Astrocyte (in vitro differentiated cells and primary cell): ENCODE results near the gene ME1. TPM values are rescaled to one million over a fixed set of nuclear protein-coding genes. Genes with fewer than 3 reads are reported as not detected.
A peak's percentile ranks its signal among the peaks of the same experiment; 100 is the strongest.
"Not testable (repeated sequence)": the region's sequence is repeated elsewhere in the genome, so short reads cannot be mapped to it uniquely, and the experiment has no call there.

ENCODE experiments used
- DNase-seq: peaks from one replicate; pipeline ENCODE4 v3.0.0-alpha.2; 2010; ENCODE audit warnings: low read depth
- FAIRE-seq: peaks from 2 replicates; lab custom pipeline; 2011; peaks lifted over from hg19 to GRCh38; lab: Jason Lieb, UNC
- H2AFZ ChIP-seq: 2 replicates; pipeline ENCODE4 v1.6.0; 2012; ENCODE audit warnings: low read depth, low read length, inconsistent platforms
- H3K27ac ChIP-seq: 2 replicates; pipeline ENCODE4 v1.5.1; 2011; ENCODE audit warnings: low read depth, low read length, inconsistent platforms
- H3K27me3 ChIP-seq: 2 replicates; pipeline ENCODE4 v1.6.0; 2011; ENCODE audit warnings: low read length, inconsistent platforms; ENCODE audit not compliant: insufficient read depth
- H3K36me3 ChIP-seq: 2 replicates; pipeline ENCODE4 v1.5.1; 2011; ENCODE audit warnings: low read length, inconsistent platforms; ENCODE audit not compliant: insufficient read depth
- H3K4me1 ChIP-seq: 2 replicates; pipeline ENCODE4 v1.5.1; 2011; ENCODE audit warnings: low read length, inconsistent platforms; ENCODE audit not compliant: insufficient read depth
- H3K4me2 ChIP-seq: 2 replicates; pipeline ENCODE4 v1.6.0; 2012; ENCODE audit warnings: low read length, inconsistent platforms
- H3K4me3 ChIP-seq: 2 replicates; pipeline ENCODE4 v1.5.1; 2011; ENCODE audit warnings: low read depth, mild to moderate bottlenecking, low read length, inconsistent platforms; ENCODE audit not compliant: insufficient read depth
- H3K79me2 ChIP-seq: 2 replicates; pipeline ENCODE4 v1.6.0; 2012; ENCODE audit warnings: mild to moderate bottlenecking, low read length, inconsistent platforms; ENCODE audit not compliant: insufficient read depth
- H3K9ac ChIP-seq: 2 replicates; pipeline ENCODE4 v1.6.0; 2012; ENCODE audit warnings: mild to moderate bottlenecking, low read length, inconsistent platforms
- H3K9me3 ChIP-seq: 2 replicates; pipeline ENCODE4 v1.5.1; 2012; ENCODE audit warnings: low read depth, mild to moderate bottlenecking, low read length, inconsistent platforms; ENCODE audit not compliant: insufficient read depth
- H4K20me1 ChIP-seq: 2 replicates; pipeline ENCODE4 v1.6.0; 2012; ENCODE audit warnings: low read length, inconsistent platforms; ENCODE audit not compliant: insufficient read depth
- H3K27ac Mint-ChIP-seq: one replicate; pipeline ENCODE4 v1.8.0; 2021; ENCODE audit warnings: mild to moderate bottlenecking, mixed read lengths; ENCODE audit not compliant: unreplicated experiment
- H3K27me3 Mint-ChIP-seq: one replicate; pipeline ENCODE4 v1.8.0; 2021; ENCODE audit warnings: low read depth, mixed read lengths; ENCODE audit not compliant: unreplicated experiment
- H3K36me3 Mint-ChIP-seq: one replicate; pipeline ENCODE4 v1.8.0; 2021; ENCODE audit warnings: low read depth, mixed read lengths; ENCODE audit not compliant: unreplicated experiment
- H3K4me1 Mint-ChIP-seq: one replicate; pipeline ENCODE4 v1.8.0; 2021; ENCODE audit warnings: low read depth, mixed read lengths; ENCODE audit not compliant: unreplicated experiment
- H3K4me3 Mint-ChIP-seq: one replicate; pipeline ENCODE4 v1.8.0; 2021; ENCODE audit warnings: mild to moderate bottlenecking, moderate library complexity, mixed read lengths; ENCODE audit not compliant: unreplicated experiment
- H3K9me3 Mint-ChIP-seq: one replicate; pipeline ENCODE4 v1.8.0; 2021; ENCODE audit warnings: mild to moderate bottlenecking, mixed read lengths; ENCODE audit not compliant: unreplicated experiment
- EZH2 ChIP-seq: IDR thresholded peaks from 2 replicates; pipeline ENCODE4 v1.6.1; 2012; ENCODE audit warnings: mild to moderate bottlenecking, low read length, inconsistent platforms; ENCODE audit not compliant: insufficient read depth
- total RNA-seq: library from RNA; stranded (reverse); gene quantifications from 2 replicates; pipeline ENCODE4 v1.2.1, GENCODE V29; 2021
- TF ChIP-seq, protein P1 (sequence below): IDR thresholded peaks from 2 replicates; pipeline ENCODE4 v1.5.1; 2011; ENCODE audit warnings: low read depth, mild to moderate bottlenecking, inconsistent platforms, low read length, moderate library complexity; ENCODE audit not compliant: insufficient read depth

Gene ME1
- total RNA-seq, 1 donor from 2014 or later, result 38.5 TPM

GRCh38 chr6:83192871-83193746 is 237.7 kb downstream of the ME1 start, which contains the start of the genes PGM3 and RWDD2A:
Gene PGM3, minus strand, starts transcription at chr6:83193265. Its CDS starts 2,253 bp downstream, at chr6:83191012.
Gene RWDD2A, plus strand, starts transcription at chr6:83193357. Its CDS starts 1,095 bp downstream, at chr6:83194452.
- Histone ChIP-seq H3K4me1 (peaks cover 13% of the 10 kb centered on the region), H3K27ac (peak within 1 kb of the TSS; percentile 90), H4K20me1 (peaks cover 47% of the 10 kb centered on the region), H2AFZ (peak within 1 kb of the TSS; percentile 88), H3K36me3 (peaks cover 28% of the 10 kb centered on the region), H3K4me2 (peak within 1 kb of the TSS; percentile 87), H3K4me3 (peak within 1 kb of the TSS; percentile 74), H3K27me3 (no peaks in the 10 kb centered on the region), H3K79me2 (peaks cover 54% of the 10 kb centered on the region), H3K9me3 (no peaks in the 10 kb centered on the region), H3K9ac (peak within 1 kb of the TSS; percentile 91)
- FAIRE-seq (no peak), DNase-seq (peak; percentile 79)
- H3K4me1 Mint-ChIP-seq, result peaks cover 36% of the 10 kb centered on the region
- H3K4me3 Mint-ChIP-seq, result peak within 1 kb of the TSS; percentile 99
- no peaks in the 10 kb centered on the region for H3K9me3 Mint-ChIP-seq
- TF ChIP-seq EZH2, result no peak
- TF ChIP-seq, protein P1, sequence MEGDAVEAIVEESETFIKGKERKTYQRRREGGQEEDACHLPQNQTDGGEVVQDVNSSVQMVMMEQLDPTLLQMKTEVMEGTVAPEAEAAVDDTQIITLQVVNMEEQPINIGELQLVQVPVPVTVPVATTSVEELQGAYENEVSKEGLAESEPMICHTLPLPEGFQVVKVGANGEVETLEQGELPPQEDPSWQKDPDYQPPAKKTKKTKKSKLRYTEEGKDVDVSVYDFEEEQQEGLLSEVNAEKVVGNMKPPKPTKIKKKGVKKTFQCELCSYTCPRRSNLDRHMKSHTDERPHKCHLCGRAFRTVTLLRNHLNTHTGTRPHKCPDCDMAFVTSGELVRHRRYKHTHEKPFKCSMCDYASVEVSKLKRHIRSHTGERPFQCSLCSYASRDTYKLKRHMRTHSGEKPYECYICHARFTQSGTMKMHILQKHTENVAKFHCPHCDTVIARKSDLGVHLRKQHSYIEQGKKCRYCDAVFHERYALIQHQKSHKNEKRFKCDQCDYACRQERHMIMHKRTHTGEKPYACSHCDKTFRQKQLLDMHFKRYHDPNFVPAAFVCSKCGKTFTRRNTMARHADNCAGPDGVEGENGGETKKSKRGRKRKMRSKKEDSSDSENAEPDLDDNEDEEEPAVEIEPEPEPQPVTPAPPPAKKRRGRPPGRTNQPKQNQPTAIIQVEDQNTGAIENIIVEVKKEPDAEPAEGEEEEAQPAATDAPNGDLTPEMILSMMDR, result no peak
- H3K27ac Mint-ChIP-seq, result peak within 1 kb of the TSS; percentile 98
- H3K36me3 Mint-ChIP-seq, result peaks cover 15% of the 10 kb centered on the region
- no peaks in the 10 kb centered on the region for H3K27me3 Mint-ChIP-seq

DNA sequence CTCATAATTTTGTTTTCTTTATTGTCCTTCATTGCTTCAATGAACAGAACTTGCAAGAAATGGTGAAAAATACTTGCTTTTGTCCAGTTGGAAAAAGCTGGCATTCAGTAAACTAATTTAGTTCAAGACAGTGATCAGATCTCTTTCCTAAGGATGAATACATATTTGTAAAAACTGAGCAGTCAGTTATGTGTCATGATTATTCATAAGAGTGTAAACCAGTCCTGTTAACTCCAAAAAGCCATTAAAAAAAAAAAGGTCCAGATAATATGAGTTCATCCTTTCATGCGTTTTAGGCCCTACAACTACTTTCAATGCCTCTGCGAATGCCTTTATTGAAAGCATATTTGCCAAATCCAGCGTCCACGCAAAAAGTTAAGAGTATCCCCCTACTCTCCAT is 238.4 kb downstream of the ME1 start:
- peaks cover 6% of the 10 kb centered on the region for H3K4me1 ChIP-seq
- H3K27ac ChIP-seq, result peak overlapping the region; percentile 90
- Mint-ChIP-seq H3K36me3 (peaks cover 13% of the 10 kb centered on the region), H3K4me1 (peaks cover 30% of the 10 kb centered on the region), H3K27me3 (no peaks in the 10 kb centered on the region), H3K27ac (peak overlapping the region; percentile 98), H3K9me3 (no peaks in the 10 kb centered on the region), H3K4me3 (peak overlapping the region; percentile 99)
- H3K79me2 ChIP-seq, result peaks cover 60% of the 10 kb centered on the region
- H3K4me3 ChIP-seq, result peak overlapping the region; percentile 74
- FAIRE-seq (no peak), DNase-seq (peak; percentile 8)
- H3K9ac ChIP-seq, result peak overlapping the region; percentile 91
- peak overlapping the region; percentile 87 for H3K4me2 ChIP-seq
- H3K27me3 ChIP-seq, result no peaks in the 10 kb centered on the region
- H3K36me3 ChIP-seq, result peaks cover 32% of the 10 kb centered on the region
- H4K20me1 ChIP-seq, result peaks cover 50% of the 10 kb centered on the region
- no peaks in the 10 kb centered on the region for H3K9me3 ChIP-seq
- peak overlapping the region; percentile 88 for H2AFZ ChIP-seq
- TF ChIP-seq, protein P1, result no peak

DNA sequence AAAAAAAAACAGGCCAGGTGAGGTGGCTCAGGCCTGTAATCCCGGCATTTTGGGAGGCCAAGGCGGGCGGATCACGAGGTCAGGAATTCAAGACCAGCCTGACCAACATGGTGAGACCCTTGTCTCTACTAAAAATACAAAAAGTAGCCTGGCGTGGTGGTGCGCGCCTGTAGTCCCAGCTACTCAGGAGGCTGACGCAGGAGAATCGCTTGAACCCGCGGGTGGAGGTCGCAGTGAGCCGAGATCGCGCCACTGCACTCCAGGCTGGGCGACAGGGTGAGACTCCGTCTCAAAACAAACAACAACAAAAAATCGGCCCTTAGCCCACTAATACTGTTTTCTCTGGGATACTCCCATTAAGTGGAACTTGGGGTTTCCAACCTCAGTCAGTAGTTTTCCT is 238.9 kb downstream of the ME1 start:
- H3K4me1 Mint-ChIP-seq, result peaks cover 26% of the 10 kb centered on the region
- not testable (repeated sequence) for H3K27me3 Mint-ChIP-seq, H2AFZ ChIP-seq, H3K9me3 ChIP-seq, DNase-seq, H3K27me3 ChIP-seq, FAIRE-seq, H3K4me1 ChIP-seq, H3K9me3 Mint-ChIP-seq
- peaks cover 13% of the 10 kb centered on the region for H3K36me3 Mint-ChIP-seq
- Histone ChIP-seq H3K27ac (peak overlapping the region; percentile 90), H3K4me3 (peak overlapping the region; percentile 74), H3K9ac (peak overlapping the region; percentile 91), H3K4me2 (peak overlapping the region; percentile 87), H4K20me1 (peaks cover 55% of the 10 kb centered on the region), H3K79me2 (peaks cover 65% of the 10 kb centered on the region), H3K36me3 (peaks cover 32% of the 10 kb centered on the region)
- peak overlapping the region; percentile 98 for H3K27ac Mint-ChIP-seq
- H3K4me3 Mint-ChIP-seq, result peak overlapping the region; percentile 99
